Measurements from ENCODE around the gene INSIG1.

DNA sequence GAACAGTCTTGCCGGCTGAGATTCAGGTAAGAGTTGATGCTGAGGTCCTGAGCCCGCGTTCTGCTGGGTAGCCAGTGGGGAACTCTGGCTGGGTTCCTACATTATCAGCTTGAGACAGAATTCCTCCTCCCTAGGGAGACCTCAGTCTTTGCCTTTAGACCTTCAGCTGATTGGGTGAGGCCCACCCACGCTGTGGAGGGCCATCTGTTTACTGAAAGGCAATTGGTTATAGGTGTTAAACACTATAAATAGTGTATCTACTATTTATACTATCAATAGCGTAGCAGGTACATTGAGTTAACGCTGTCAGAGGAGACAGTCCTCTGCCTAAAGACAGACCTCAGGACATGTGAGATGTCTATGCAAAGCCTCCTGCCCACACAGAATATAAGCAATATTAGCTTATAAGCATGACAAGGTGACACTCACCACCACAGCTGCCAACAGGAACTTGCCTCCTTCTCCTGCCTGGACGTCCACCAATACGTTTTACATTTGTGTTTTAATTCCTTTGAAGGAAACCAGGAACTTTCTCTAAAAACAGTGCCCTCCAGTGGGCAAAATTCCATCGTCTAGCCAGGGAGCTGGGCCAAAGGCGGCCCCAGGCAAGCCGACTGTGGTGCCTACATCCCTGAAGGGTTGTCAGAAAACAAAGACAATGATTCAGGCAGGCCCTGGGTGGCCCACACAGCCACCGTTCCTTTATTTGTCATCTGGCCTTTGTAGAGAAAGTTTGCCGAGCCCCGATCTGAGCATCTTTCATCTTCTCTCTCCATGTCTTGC, 58.8 kb downstream of the INSIG1 start:
- TF ChIP-seq SUZ12 (IDR thresholded peaks at IDR 0.05) = no peak
- no peak for TF ChIP-seq BHLHE40 (IDR thresholded peaks at IDR 0.05; ENCODE audit: borderline replicate concordance)
- no peak for TF ChIP-seq LEF1 (IDR thresholded peaks at IDR 0.05; ENCODE audit: borderline replicate concordance)
- TF ChIP-seq, protein P1, sequence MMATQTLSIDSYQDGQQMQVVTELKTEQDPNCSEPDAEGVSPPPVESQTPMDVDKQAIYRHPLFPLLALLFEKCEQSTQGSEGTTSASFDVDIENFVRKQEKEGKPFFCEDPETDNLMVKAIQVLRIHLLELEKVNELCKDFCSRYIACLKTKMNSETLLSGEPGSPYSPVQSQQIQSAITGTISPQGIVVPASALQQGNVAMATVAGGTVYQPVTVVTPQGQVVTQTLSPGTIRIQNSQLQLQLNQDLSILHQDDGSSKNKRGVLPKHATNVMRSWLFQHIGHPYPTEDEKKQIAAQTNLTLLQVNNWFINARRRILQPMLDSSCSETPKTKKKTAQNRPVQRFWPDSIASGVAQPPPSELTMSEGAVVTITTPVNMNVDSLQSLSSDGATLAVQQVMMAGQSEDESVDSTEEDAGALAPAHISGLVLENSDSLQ (IDR thresholded peaks at IDR 0.05) = no peak
- TF ChIP-seq FOXM1 (IDR thresholded peaks at IDR 0.05; ENCODE audit: borderline replicate concordance) = no peak
- TF ChIP-seq NFRKB (IDR thresholded peaks at IDR 0.05) = no peak
- no peak for TF ChIP-seq TARDBP (IDR thresholded peaks at IDR 0.05)
- no peak for TF ChIP-seq ELF4 (IDR thresholded peaks at IDR 0.05)
- no peak for TF ChIP-seq ARNT (IDR thresholded peaks at IDR 0.05)
- TF ChIP-seq SP1 (IDR thresholded peaks at IDR 0.05) = no peak

Data from HEK293T (cell line).